ENCODE data around the gene ATP6V1C2. TPM values are rescaled to one million over a fixed set of nuclear protein-coding genes. Genes with fewer than 3 reads are reported as not detected.

ATP6V1C2 gene
- total RNA-seq, 1 experiment from 2014 or later, result 2.0 TPM

DNA sequence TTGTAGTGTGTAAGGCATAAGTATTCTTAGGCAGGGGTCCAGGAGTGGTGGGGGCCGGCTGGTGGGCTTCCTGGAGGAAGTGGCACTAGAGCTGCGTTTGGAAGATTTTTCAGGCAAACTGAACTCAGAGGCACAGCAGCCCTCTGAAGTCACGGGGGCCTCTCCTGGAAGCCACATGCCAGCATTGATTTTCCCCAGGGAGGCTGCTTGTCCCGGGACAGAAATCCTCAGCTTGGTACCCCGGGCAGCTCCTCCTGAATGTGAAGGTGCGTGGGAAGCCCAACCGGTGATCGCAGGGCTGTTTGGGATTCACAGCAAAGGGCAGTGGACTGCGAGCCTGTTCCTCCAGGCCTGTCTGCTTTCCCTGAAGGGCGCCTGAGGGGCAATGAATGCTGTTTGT lies 92.7 kb downstream of the ATP6V1C2 start:
- no peak overlapping the region for H2AFZ ChIP-seq (ENCODE audit: low read depth, low read length, poor library complexity, severe bottlenecking)
- TF ChIP-seq, protein P1, sequence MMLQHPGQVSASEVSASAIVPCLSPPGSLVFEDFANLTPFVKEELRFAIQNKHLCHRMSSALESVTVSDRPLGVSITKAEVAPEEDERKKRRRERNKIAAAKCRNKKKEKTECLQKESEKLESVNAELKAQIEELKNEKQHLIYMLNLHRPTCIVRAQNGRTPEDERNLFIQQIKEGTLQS (IDR thresholded peaks at IDR 0.05), result no peak
- no peak for TF ChIP-seq EZH2 (IDR thresholded peaks at IDR 0.05)
- TF ChIP-seq, protein P2, sequence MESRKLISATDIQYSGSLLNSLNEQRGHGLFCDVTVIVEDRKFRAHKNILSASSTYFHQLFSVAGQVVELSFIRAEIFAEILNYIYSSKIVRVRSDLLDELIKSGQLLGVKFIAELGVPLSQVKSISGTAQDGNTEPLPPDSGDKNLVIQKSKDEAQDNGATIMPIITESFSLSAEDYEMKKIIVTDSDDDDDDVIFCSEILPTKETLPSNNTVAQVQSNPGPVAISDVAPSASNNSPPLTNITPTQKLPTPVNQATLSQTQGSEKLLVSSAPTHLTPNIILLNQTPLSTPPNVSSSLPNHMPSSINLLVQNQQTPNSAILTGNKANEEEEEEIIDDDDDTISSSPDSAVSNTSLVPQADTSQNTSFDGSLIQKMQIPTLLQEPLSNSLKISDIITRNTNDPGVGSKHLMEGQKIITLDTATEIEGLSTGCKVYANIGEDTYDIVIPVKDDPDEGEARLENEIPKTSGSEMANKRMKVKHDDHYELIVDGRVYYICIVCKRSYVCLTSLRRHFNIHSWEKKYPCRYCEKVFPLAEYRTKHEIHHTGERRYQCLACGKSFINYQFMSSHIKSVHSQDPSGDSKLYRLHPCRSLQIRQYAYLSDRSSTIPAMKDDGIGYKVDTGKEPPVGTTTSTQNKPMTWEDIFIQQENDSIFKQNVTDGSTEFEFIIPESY (IDR thresholded peaks at IDR 0.05; ENCODE audit: extremely low read depth, insufficient replicate concordance, low read length), result no peak
- peaks cover 33% of the 10 kb centered on the region for H3K79me2 ChIP-seq (ENCODE audit: insufficient read depth, low read length)
- H3K27me3 ChIP-seq (ENCODE audit: insufficient read depth, low read length), result no peaks in the 10 kb centered on the region
- peaks cover 5 to 33% of the 10 kb centered on the region in 2 experiments; a peak in 3 of 4 replicates for H3K4me1 ChIP-seq (ENCODE audit: control insufficient read depth in 1 of 2, insufficient read depth in 2 of 2, low read length in 2 of 2)
- peaks cover 2 to 10% of the 10 kb centered on the region in 2 experiments; a peak in 3 of 4 replicates for H3K36me3 ChIP-seq (ENCODE audit: control insufficient read depth in 1 of 2, insufficient read depth in 2 of 2, low read length in 2 of 2)
- no peak overlapping the region for H3K4me3 ChIP-seq (replicated peaks in 1 of 2; ENCODE audit: low read depth in 1 of 2, low read length in 2 of 2)
- DNase-seq (ENCODE audit: low read depth, low spot score) (no peak), ATAC-seq (no peak)
- intact Hi-C loops (cut with micrococcal nuclease), result no loop called here
- H3K4me2 ChIP-seq (ENCODE audit: low read length), result no peak overlapping the region
- BruUV-seq (replicated peaks), result no TSS peak
- H3K9me3 ChIP-seq (ENCODE audit: control insufficient read depth in 1 of 2, insufficient read depth in 1 of 2, low read depth in 1 of 2, low read length in 2 of 2), result no peaks in the 10 kb centered on the region
- no peak overlapping the region for H3K27ac ChIP-seq (ENCODE audit: low read depth, low read length)
- ChIA-PET CTCF (no interaction called here), POLR2A (no interaction called here), RAD21 (ENCODE audit: low non-redundant PET in 1 of 2, low total read pairs in 2 of 2, uncharacterized antibody in 2 of 2, unreplicated experiment in 2 of 2) (no interaction called here)
- no peaks in the 10 kb centered on the region for H3K9me2 ChIP-seq (ENCODE audit: insufficient read depth)
- H3K9ac ChIP-seq (ENCODE audit: low read length), result no peak overlapping the region
- H4K20me1 ChIP-seq (ENCODE audit: insufficient read depth), result no peaks in the 10 kb centered on the region

DNA sequence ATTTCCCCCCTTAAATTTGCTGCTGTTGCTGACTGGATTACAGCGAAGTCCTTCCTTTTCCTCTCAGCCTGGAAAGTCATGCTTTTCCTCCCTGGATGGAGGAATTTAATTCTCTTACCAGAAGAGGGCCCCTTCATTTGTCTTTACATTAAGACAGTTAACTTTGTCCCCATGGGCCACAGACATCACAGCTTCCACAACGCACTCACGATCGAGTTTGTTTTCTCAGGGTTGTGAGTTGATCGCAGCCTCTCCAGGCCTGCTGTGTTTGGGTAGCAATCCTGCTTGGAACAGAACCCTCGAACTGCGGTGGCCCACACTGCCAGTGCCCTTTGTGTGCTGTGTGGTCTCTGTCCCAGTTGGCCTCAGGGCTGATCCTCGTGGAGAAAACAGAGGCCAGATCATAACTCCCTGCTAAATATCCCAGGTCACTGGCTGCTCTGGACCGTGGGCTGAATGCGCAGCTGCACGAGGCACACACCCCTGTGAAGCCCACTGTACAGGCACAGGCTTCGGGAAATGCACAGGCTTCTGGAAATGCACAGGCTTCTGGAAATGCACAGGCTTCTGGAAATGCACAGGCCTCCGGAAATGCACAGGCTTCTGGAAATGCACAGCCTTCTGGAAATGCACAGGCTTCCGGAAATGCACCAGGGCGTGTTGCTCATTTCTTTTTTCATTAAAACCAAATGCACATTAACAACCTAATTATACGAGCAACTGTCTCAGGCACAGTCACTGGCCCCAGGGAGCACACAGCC lies 93.3 kb downstream of the ATP6V1C2 start:
- intact Hi-C loops (cut with micrococcal nuclease), result loop anchor here (5.0 kb wide), 1 partner anchor 107 kb away; no protein-coding TSS in a partner anchor
- ChIA-PET RAD21 (ENCODE audit: low non-redundant PET in 1 of 2, low total read pairs in 2 of 2, uncharacterized antibody in 2 of 2, unreplicated experiment in 2 of 2) (no interaction called here), CTCF (no interaction called here), POLR2A (no interaction called here)
- Histone ChIP-seq H3K27ac (ENCODE audit: low read depth, low read length) (no peak overlapping the region), H3K9ac (ENCODE audit: low read length) (no peak overlapping the region), H3K27me3 (ENCODE audit: insufficient read depth, low read length) (no peaks in the 10 kb centered on the region), H3K9me3 (ENCODE audit: control insufficient read depth in 1 of 2, insufficient read depth in 1 of 2, low read depth in 1 of 2, low read length in 2 of 2) (no peaks in the 10 kb centered on the region), H3K9me2 (ENCODE audit: insufficient read depth) (no peaks in the 10 kb centered on the region), H4K20me1 (ENCODE audit: insufficient read depth) (no peaks in the 10 kb centered on the region), H3K4me2 (ENCODE audit: low read length) (no peak overlapping the region), H3K36me3 (ENCODE audit: control insufficient read depth in 1 of 2, insufficient read depth in 2 of 2, low read length in 2 of 2) (peaks cover 0 to 8% of the 10 kb centered on the region in 2 experiments; a peak in 3 of 4 replicates), H3K79me2 (ENCODE audit: insufficient read depth, low read length) (peaks cover 27% of the 10 kb centered on the region), H2AFZ (ENCODE audit: low read depth, low read length, poor library complexity, severe bottlenecking) (peak overlapping the region; percentile 9), H3K4me1 (ENCODE audit: control insufficient read depth in 1 of 2, insufficient read depth in 2 of 2, low read length in 2 of 2) (peaks cover 5 to 33% of the 10 kb centered on the region in 2 experiments; a peak in 3 of 4 replicates), H3K4me3 (replicated peaks in 1 of 2; ENCODE audit: low read depth in 1 of 2, low read length in 2 of 2) (no peak overlapping the region)
- ATAC-seq (no peak), DNase-seq (ENCODE audit: low read depth, low spot score) (no peak)
- BruUV-seq (replicated peaks), result no TSS peak
- TF ChIP-seq FOSL1 (IDR thresholded peaks at IDR 0.05; ENCODE audit: low read depth), result no peak
- TF ChIP-seq, protein P3, sequence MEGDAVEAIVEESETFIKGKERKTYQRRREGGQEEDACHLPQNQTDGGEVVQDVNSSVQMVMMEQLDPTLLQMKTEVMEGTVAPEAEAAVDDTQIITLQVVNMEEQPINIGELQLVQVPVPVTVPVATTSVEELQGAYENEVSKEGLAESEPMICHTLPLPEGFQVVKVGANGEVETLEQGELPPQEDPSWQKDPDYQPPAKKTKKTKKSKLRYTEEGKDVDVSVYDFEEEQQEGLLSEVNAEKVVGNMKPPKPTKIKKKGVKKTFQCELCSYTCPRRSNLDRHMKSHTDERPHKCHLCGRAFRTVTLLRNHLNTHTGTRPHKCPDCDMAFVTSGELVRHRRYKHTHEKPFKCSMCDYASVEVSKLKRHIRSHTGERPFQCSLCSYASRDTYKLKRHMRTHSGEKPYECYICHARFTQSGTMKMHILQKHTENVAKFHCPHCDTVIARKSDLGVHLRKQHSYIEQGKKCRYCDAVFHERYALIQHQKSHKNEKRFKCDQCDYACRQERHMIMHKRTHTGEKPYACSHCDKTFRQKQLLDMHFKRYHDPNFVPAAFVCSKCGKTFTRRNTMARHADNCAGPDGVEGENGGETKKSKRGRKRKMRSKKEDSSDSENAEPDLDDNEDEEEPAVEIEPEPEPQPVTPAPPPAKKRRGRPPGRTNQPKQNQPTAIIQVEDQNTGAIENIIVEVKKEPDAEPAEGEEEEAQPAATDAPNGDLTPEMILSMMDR (IDR thresholded peaks at IDR 0.05 in 2 of 3, conservative IDR thresholded peaks at IDR 0.05 in 1 of 3; ENCODE audit: borderline replicate concordance in 1 of 3, insufficient read depth in 1 of 3, low read depth in 2 of 3, low read length in 2 of 3), result no peak
- no peak for TF ChIP-seq RAD21 (IDR thresholded peaks at IDR 0.05; ENCODE audit: low read depth)
- TF ChIP-seq SP1 (IDR thresholded peaks at IDR 0.05; ENCODE audit: low read depth), result no peak
- no peak for TF ChIP-seq CEBPB (IDR thresholded peaks at IDR 0.05; ENCODE audit: low read depth)
- TF ChIP-seq EGR1 (IDR thresholded peaks at IDR 0.05; ENCODE audit: low read depth), result no peak
- no peak for TF ChIP-seq ZFX (IDR thresholded peaks at IDR 0.05)
- TF ChIP-seq TCF7L2 (IDR thresholded peaks at IDR 0.05; ENCODE audit: borderline replicate concordance, extremely low read depth, insufficient read depth, insufficient read length), result no peak
- TF ChIP-seq POLR2A (IDR thresholded peaks at IDR 0.05; ENCODE audit: borderline replicate concordance, extremely low read depth, insufficient read depth, insufficient read length), result no peak
- TF ChIP-seq, protein P2 (IDR thresholded peaks at IDR 0.05; ENCODE audit: extremely low read depth, insufficient replicate concordance, low read length), result no peak
- TF ChIP-seq ZNF274 (IDR thresholded peaks at IDR 0.05; ENCODE audit: low read depth, low read length), result no peak

All from HCT116 (cell line).